PFSK-1 (cell line): ENCODE data around the gene GPC6.

ENCODE experiments used
- FOXP2 ChIP-seq: optimal IDR thresholded peaks from 2 replicates; pipeline ENCODE3; 2011; ENCODE audit warnings: borderline replicate concordance, control low read depth, inconsistent platforms; ENCODE audit not compliant: insufficient read depth; ENCODE audit errors: extremely low read length, extremely low read depth
- POLR2AphosphoS5 ChIP-seq: IDR thresholded peaks from 2 replicates; pipeline ENCODE4 v1.6.1; 2012; ENCODE audit warnings: low read depth, mild to moderate bottlenecking, control low read depth, low read length, moderate library complexity
- REST ChIP-seq, 2 experiments: IDR thresholded peaks; 2 replicates each; pipeline versions ENCODE4 v1.6.1 to v1.8.0; 2011 to 2012; ENCODE audit warnings: low read depth in 2 of 2, low read length in 2 of 2, control low read depth in 1 of 2, inconsistent platforms in 1 of 2, mild to moderate bottlenecking in 1 of 2, moderate library complexity in 1 of 2; ENCODE audit not compliant: insufficient read depth in 1 of 2
- SIN3A ChIP-seq: IDR thresholded peaks from 2 replicates; pipeline ENCODE4 v1.6.1; 2012; ENCODE audit warnings: mild to moderate bottlenecking, low read length, moderate library complexity, borderline replicate concordance; ENCODE audit not compliant: insufficient read depth
- TAF1 ChIP-seq: IDR thresholded peaks from 2 replicates; pipeline ENCODE4 v1.6.1; 2012; ENCODE audit warnings: low read length, control low read depth, borderline replicate concordance; ENCODE audit not compliant: insufficient read depth

Gene GPC6

GRCh38 chr13:94444826-94445225 lies 1218.2 kb downstream of the GPC6 start:
- TF ChIP-seq POLR2AphosphoS5 (no peak), TAF1 (no peak), REST (IDR thresholded peaks at IDR 0.05; ENCODE audit: insufficient read depth in 1 of 2, low read depth in 2 of 2, low read length in 2 of 2) (no peak), FOXP2 (no peak), SIN3A (no peak)

- TF ChIP-seq REST (IDR thresholded peaks at IDR 0.05; ENCODE audit: insufficient read depth in 1 of 2, low read depth in 2 of 2, low read length in 2 of 2) (no peak), FOXP2 (no peak), TAF1 (no peak), SIN3A (no peak), POLR2AphosphoS5 (no peak)
Observed at GRCh38 chr13:94454334-94454733, 1227.7 kb downstream of the GPC6 start.

GRCh38 chr13:94454906-94455305 lies 1228.3 kb downstream of the GPC6 start:
- TF ChIP-seq POLR2AphosphoS5 (no peak), SIN3A (no peak), FOXP2 (no peak), TAF1 (no peak), REST (IDR thresholded peaks at IDR 0.05; ENCODE audit: insufficient read depth in 1 of 2, low read depth in 2 of 2, low read length in 2 of 2) (no peak)

GRCh38 chr13:94455414-94455813 lies 1228.8 kb downstream of the GPC6 start:
- no peak for TF ChIP-seq FOXP2
- no peak for TF ChIP-seq POLR2AphosphoS5
- TF ChIP-seq SIN3A: no peak
- no peak for TF ChIP-seq REST (IDR thresholded peaks at IDR 0.05; ENCODE audit: insufficient read depth in 1 of 2, low read depth in 2 of 2, low read length in 2 of 2)
- no peak for TF ChIP-seq TAF1
